ENCODE measurements around the gene C2orf78.
"Not testable (repeated sequence)": the region's sequence is repeated elsewhere in the genome, so short reads cannot be mapped to it uniquely, and the experiment has no call there.

Gene C2orf78

DNA sequence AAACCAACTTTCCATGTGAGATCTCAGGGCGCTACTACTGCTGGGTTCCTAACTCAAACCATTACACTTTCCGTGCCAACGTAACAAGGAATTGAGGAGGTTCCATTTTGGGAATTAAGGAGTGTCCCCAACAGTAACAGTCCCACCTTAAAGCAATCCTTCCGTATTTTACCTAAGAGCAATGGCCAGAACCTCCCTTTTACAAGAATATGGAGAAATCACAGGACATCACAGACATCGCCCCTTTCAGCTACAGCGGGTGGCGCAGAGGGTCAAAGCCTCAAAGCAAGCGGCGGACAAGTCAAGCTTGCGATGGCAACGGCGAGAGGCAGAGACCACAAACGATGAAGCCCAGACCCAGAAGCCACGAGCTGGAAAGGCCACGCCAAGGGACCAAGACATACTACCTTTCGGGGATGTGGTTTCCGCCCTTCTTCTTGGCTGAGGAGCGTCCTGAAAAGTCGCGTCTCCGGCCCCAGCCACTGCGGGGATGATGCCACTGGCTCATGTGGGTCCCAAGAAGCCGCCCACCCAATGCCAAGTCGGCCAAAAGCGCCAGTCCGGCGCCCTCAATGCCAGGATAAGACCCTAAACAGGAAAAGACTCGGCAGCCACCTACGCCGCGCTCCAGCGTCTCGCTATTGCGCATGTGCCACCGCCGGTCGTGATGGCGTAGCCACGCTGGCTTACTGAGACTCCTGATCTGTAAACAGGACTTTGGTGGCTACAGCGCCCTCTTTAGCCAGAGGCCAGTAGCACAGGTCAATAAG lies 4.3 kb upstream of the C2orf78 start, which contains the start of gene DUSP11:
DUSP11 (minus strand) TSS at position 637 of the 770 bp plus-strand sequence; CDS start at position 508, 129 bp downstream.
- DNase-seq (ENCODE audit: low read depth), result peak; percentile 97

DNA sequence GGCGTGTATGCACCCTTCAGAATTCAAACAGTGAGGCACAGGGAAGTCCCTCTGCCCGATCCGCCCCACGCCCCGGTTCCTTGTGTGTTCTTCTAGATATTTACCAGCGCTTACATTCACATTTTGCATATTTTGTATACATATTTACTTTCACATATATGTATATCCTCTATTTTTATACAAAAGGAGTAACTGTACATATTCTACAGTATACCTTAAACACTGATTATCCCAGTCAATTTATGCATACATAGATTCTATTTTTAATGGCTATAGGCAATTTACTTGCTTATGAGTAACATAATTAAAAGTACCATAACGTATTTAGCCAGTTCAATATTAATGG lies 3.8 kb upstream of the C2orf78 start:
- DNase-seq (ENCODE audit: low read depth), result no peak

DNA sequence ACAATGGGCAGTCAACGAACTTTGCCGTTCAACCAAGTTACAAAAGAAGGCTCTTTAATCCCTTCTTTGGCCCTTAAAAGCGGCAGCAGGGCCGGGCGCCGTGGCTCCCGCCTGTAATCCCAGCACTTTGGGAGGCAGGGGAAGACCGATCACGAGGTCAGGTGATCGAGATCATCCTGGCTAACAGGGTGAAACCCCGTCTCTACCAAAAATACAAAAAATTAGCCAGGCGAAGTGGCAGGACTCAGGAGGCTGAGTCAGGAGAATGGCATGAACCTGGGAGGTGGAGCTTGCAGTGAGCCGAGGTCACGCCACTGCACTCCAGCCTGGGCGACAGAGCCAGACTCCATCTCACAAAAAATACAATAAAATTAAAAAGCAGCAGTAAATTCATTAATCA lies 581 bp upstream of the C2orf78 start:
- not testable (repeated sequence) for DNase-seq (ENCODE audit: low read depth)

DNA sequence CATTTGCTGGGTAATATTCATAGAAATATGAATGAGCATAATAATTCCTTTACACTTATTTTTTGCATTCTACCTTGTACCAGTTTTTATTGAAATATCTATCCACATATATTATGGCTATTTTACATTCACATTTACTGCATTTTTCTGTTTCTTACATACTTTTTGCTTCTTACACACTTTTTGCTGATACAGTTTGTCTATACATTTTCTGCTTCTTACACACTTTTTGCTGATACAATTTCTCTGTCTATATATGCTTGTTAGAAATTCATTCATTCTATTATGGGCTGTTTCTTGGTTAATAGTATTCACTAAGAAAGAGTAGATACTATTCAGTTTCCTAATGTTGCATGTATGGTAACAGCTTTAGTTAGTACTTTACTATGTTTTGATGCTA lies 27.9 kb downstream of the C2orf78 start:
- DNase-seq (ENCODE audit: low read depth), result no peak

DNA sequence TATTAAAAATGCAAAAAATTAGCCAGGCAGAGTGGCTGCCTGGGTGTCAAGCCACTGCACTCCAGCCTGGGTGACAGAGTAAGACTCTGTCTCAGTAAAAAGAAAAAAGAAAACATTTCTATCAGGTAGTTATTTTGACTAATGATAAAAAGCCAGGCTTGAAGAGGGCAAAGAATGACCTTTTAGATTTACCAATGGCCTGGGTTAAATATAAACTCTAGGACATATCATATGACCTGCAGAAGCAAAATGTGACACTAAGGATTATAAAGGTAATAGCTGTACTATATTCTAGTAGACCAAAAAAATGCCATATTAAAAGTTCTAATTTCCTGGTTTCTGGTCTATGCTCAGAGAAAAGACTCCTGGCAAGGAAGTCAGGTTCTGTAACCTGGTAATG lies 28.7 kb downstream of the C2orf78 start:
- no peak for DNase-seq (ENCODE audit: low read depth)

DNA sequence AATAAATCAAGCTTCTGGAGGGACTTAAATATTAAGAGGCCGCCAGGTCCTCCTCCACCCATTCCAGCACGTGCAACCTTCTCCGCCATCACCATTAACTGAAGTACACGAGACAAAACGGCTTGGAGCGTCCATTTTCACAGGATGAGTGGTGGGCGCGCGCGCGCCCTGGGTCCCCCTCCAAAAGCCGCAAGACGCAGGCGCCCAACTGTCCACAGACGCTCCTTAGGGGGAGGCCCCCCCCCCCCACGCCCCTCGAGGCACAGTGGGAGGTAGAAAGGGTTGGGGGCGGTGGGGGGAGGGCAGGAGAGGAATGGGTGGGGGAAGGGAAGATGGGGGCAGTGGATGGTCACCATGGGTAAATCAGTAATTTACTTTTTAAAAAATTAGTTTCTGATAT lies 34.3 kb downstream of the C2orf78 start:
- no peak for DNase-seq (ENCODE audit: low read depth)

DNA sequence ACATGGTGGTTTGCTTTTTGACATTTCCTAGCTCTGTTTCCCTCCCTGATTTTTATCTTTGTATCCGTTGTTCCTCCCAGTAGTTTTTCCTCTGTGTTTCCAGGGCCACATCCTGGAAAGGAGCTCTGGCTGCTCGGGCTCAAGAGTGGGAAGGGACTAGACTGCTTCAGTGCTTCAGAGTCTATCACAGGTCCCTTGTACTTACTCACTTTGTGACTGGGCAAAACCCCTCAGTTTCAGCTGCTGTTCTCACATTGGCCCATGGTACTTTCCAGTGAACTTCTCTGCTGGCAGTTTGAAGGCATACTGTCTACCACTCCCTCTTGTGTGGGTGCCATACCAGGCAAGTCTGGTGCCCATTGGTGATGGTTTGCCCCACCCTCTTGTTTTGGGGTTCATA lies 37.2 kb downstream of the C2orf78 start:
- no peak for DNase-seq (ENCODE audit: low read depth)

DNA sequence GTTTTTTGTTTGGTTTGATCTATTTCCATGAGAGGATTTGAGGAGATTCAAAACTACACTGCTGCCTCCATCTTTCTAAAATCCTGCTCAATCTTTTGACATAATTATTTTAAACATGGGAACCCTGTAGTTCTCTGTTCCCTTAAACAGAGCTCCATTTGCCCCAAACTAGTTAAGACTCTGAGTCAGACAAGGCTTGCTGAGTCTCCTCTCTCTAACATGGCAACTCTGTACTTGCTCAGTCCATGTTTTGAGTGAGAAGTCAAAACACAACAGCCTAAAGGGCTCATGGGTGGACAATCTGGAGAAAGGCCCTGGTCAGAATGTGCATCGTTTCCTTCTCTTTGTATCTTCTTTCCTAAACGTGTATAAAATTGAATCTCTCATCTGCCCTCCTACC lies 37.7 kb downstream of the C2orf78 start:
- DNase-seq (ENCODE audit: low read depth), result no peak

DNA sequence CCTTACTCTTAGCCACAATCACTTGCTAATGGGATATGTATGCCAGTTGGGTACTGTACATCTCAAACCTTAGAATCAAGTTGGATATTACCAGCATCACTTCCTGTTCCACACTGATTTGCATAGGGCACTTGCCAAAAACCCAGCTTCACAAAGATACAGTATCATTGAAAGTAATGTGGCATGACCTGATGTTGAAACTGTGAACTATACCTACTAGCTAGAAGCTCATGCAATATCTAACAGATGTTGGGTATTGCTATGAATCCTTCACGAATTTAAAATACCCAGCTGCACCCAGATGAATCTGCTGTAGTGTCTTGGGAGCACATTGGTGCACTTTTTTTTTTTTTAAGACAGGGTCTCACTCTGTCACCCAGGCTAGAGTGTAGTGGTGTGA lies 38.3 kb downstream of the C2orf78 start:
- no peak for DNase-seq (ENCODE audit: low read depth)

DNA sequence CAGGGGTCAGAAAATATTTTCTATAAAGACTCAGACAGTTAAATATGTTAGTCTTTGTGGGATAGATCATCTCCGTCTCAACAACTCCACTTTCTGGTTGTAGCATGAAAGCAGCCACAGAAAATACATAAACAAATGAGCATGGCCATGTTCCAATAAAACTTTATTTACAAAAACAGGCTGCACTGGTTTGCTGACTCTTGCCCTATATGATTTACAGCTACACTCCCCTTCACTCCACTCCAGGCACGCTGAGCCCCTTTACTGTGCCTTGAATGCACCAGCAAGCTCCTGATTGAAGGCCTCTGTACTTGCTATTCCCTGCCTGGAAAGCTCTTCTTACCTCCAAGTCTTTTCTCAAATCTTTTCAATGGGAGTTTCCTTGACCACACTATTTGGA lies 39.0 kb downstream of the C2orf78 start:
- DNase-seq (ENCODE audit: low read depth), result no peak

DNA sequence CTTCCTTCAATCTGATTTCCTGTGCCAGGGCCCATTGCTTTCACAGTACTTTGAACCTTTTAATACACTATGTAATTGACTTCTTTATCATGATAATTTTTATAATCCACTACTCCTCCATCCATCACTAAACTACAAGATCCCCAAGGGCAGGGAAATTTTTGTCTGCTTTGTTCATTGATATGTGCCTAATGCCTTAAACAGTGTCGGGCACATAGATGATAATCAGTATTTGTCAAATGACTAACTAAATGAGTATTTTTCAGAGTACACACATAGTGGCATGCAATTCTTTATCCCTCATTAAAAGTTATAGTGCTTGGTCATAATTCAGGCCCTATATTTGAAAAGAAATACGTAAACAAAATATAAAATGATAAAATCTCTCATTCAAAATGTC lies 39.4 kb downstream of the C2orf78 start:
- no peak for DNase-seq (ENCODE audit: low read depth)

DNA sequence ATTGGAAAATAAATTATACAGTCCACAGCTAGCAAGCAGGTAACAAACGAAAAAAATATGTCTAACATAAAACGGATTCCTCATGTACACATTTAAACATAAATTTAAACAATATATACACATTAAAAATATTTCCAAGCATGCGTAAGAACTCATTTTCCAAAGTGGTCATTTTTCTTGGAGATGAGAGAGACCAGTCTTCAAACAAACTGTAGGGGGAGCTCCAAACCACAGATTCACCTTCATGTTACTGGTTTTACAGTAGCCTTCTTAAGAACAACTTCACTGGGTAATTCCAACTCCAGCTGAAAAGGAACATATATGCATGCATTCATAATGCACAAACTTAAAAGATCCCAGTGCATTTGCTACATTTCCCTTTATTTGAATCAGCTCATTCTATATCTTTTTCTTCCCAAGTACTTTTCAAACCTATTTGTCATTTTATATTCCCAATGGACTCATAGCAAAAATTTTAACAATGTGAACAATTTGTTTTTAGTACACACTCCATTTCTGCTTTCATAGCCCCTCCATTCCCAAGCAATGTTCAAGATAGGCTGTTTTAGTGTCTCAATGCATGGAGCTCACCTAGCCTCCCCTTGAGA lies 40.0 kb downstream of the C2orf78 start:
- DNase-seq (ENCODE audit: low read depth), result no peak

DNA sequence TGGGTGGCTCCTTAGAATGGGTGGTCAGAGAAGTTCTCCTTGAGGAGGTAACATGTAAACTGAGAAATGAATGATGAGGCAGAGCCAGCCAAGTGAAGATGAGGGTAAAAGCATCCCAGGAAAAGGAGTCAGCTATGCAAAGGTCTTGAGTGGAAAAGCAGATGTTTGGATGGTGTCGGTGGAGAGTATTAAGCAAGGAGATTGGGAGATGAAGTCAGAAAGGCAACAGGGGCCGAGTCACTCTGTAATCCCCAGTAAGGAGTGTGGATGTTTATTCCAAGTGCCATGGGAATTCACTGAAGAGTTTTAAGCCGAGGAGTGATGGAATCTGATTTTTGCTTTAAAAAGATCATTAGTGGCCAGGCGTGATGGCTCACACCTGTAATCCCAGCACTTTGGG lies 41.4 kb downstream of the C2orf78 start:
- no peak for DNase-seq (ENCODE audit: low read depth)

DNA sequence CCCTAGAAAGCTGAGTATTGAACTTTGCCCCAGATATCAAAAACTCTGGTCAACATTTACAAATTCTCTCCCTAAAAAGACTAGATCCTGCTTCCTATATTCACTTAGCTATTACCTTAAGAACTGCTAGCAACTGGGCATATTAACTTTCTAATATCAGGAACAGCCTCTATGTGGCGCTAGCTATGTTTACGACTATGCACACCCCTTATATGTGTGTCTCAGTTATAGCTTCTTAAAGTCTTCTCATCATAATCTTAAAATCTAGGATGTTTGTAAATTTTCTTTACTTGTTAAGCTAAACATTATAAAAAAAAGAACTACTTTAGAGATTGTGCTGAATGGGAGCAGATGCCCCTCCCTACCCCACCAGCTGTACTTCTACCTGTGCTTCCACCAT lies 43.0 kb downstream of the C2orf78 start:
- DNase-seq (ENCODE audit: low read depth), result no peak

DNA sequence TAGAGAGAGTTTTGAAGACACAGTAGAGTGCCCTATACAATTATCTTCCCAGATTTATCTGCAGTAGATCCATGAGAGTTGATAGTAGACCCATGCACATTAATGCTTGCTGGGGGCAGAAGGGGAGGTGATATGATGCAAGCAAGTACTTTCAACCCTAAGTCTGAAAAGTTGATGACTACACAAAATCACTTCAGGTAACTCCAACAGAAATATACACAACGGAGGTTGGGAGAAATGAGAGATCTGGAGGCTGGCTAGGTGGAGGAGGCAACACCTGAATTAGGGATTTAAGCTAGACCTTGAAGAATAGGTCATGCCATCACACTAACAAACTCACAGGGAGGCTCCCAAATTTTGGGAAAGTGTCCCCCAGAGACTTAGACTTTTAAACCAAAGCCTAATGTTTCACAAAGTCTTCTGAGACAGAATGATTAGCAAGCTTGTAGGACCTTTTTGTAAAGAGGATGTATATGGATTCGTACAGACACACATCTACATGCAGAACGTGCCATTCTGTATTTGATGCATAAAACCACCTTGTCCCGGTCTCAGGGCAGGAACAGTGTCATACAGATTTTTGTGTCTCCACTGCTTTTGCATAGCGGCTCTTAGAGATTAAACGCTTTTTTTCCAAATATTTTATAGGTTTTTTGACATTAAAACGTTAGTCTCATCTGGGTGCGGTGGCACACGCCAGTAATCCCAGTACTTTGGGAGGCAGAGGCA lies 43.8 kb downstream of the C2orf78 start:
- DNase-seq (ENCODE audit: low read depth), result no peak

DNA sequence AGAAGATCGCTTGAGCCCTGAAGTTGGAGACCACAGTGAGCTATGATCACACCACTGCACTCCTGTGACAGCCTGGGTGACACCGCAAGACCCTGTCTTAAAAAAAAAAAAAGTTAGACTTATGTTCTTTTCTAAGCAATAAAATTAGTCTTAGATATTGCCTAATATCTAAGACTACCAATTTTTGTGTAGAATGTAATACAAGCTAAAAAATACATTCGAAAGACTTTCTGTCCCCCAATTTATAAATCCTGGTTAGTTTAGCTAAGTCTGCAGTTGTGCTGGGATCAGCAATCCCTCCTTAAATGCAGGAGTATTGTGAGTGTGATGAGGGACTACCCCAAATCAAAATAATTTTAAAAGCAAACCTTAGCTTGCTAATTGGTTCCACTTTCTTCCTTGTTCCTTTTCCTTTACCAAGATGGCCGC lies 44.4 kb downstream of the C2orf78 start:
- DNase-seq (ENCODE audit: low read depth), result no peak

DNA sequence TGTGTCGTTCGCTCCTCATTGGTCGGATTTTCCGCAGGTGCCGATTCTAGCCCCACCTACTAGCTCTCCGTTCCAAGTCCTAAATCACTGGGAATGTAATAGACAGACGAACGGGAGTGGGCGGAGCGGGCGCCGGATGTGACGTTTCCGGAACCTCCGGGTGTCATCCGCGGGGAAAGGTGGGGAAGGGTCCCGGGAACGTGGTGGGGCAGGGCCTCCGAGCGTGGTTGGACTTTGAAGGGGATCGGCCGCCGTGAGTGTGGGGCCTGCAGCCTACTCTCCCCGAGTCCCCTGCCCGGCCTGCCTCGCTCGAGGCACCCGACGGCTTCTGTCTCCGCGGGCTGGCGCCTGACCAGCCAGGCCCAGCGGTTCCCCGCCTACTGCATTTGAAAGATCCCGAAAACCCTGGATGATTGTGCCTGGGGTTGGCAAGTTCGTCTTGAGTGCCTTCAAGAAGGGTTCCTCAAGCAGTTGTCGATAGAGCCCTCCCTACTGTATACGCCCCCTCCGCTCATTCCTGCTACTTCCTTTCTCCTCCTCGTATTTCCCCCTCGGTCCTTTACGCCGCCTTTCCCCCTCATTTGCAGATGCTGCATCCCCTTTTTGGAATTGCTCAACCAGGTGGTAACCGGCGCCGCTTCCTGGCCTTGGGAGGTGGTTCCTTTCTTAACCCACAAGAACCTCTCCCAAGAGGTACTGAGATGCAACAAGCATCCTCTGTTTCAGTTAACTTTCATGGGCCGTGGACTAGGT lies 45.0 kb downstream of the C2orf78 start, which contains the start of gene STAMBP:
STAMBP (plus strand) TSS at position 144 of the 753 bp plus-strand sequence. CDS start 1,896 bp downstream, outside the sequence.
- peak; percentile 75 for DNase-seq (ENCODE audit: low read depth)

DNA sequence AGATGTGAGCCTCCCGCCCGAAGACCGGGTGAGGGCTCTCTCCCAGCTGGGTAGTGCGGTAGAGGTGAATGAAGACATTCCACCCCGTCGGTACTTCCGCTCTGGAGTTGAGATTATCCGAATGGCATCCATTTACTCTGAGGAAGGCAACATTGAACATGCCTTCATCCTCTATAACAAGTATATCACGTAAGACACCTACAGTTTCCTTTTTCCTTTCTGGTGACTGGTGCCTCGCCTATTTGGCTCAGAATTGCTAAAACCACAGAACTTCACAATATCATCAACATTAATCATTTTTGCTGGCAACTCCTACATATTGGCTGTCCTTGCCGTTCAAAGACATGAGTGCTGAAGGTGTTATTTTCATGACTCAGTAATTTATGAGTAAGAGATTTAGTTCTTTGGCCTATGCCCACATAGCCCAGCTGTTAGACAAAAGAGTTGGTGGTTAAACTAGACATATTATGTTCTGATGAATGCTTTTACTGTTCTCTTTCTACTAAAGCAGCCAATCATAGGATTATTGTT lies 47.0 kb downstream of the C2orf78 start:
- DNase-seq (ENCODE audit: low read depth), result no peak

DNA sequence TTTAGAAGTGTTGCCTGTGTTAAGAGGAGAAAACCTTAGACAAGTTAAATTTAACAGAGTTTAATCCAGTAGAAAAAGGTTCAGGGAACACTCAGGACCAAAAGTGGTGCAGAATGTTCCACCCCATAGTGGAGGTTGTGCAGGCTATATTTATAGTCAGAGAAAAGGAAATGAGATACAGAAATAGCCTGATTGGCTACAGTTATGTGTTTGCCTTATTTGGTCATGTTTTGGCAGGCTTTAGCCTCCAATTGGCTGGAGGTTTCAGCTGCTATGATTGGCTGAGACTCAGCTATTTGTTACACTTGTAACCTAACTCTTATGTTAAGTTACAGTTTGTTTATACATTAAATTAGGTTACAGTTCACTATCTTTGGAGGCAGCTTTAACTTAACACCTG lies 48.9 kb downstream of the C2orf78 start:
- DNase-seq (ENCODE audit: low read depth), result no peak

DNA sequence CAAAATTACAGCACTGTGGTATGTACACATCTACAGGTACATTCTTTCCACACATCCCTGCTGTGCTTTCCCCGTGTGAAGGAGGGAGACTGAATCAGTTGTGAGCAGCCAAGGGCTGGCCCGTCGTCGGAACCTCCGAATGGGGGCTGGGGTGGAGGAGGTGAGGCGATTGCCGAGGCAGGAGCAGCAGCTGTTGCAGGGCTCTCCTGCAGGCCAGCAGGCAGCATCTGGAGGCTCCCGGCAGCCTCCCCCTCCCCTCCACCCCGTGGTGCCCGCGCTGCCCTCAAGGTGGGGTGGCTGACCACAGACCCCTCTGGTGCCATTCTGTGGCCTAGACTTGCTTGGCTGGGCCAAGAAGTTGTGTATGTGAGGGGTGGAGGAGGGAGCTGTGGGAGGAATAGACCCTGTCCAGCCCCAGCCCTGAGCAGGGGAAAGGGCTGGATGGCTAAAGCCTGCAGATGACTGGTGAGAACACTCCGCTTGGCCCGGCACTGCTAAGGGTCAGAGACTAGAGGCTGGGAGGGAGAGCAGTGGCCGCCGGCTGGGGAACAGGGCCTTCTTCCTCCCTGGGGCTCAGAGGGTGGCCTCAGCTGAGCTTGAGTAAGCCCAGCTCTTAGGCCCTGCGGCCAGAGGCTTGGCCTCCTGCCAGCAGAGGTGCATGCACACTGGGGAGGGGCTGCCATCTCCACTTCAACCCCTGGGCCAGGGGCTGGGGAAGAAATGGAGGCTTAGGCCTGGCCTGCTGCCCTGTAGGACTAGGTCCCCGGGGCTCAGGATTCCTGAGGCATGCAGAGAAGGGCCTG lies 52.4 kb downstream of the C2orf78 start:
- no peak for DNase-seq (ENCODE audit: low read depth)

Measured in stimulated activated CD8-positive, alpha-beta memory T cell treated with anti-CD3 and anti-CD28 coated beads, Interleukin-7, amount 100 ng/mL, for 24 hours (primary cell).